A549 (cell line): ENCODE data around the gene KLF4.

ENCODE experiments used
- CBX2 ChIP-seq: fragments of 200-600 bp; sonication (generic); IDR thresholded peaks from 2 replicates; pipeline ENCODE4 v1.6.1; 2016; ENCODE audit warnings: low read depth, mild to moderate bottlenecking, borderline replicate concordance
- CHD2 ChIP-seq: fragments of 150-350 bp; IDR thresholded peaks from 2 replicates; pipeline ENCODE4 v1.6.1; 2014; ENCODE audit warnings: low read length; ENCODE audit not compliant: partially characterized antibody
- CTCF ChIP-seq: fragments of >200 bp; sonication (Bioruptor Twin); formaldehyde crosslinking; IDR thresholded peaks from 3 replicates; pipeline ENCODE4 v1.5.1; 2016
- EP300 ChIP-seq, 2 experiments: fragments of >200 bp; sonication (Bioruptor Twin); formaldehyde crosslinking; IDR thresholded peaks; 2 replicates in 1 of 2; 3 replicates in 1 of 2; pipeline ENCODE4 v1.6.1; 2016 to 2017
- KDM5A ChIP-seq: fragments of 200-600 bp; sonication (generic); IDR thresholded peaks from 2 replicates; pipeline ENCODE4 v1.6.1; 2016; ENCODE audit warnings: antibody characterized with exemption, mild to moderate bottlenecking
- MAFK ChIP-seq: fragments of 450-650 bp; IDR thresholded peaks from 2 replicates; pipeline ENCODE4 v1.6.1; 2014; ENCODE audit not compliant: partially characterized antibody
- NR3C1 ChIP-seq: fragments of >200 bp; sonication (Bioruptor Twin); formaldehyde crosslinking; IDR thresholded peaks from 3 replicates; pipeline ENCODE4 v1.6.1; 2017
- POLR2A ChIP-seq: IDR thresholded peaks from 2 replicates; pipeline ENCODE4 v1.6.1; 2012; ENCODE audit warnings: mild to moderate bottlenecking, low read length
- RFX5 ChIP-seq: fragments of 450-650 bp; IDR thresholded peaks from 2 replicates; pipeline ENCODE4 v1.7.1; 2014; ENCODE audit warnings: antibody characterized with exemption, mild to moderate bottlenecking, moderate library complexity
- TP53 ChIP-seq: fragments of 250-450 bp; sonication (Bioruptor Pico); IDR thresholded peaks from 2 replicates; pipeline ENCODE4 v1.5.0; 2021; ENCODE audit warnings: mild to moderate bottlenecking, moderate library complexity
- USF2 ChIP-seq: fragments of 450-650 bp; IDR thresholded peaks from 2 replicates; pipeline ENCODE4 v1.6.1; 2014; ENCODE audit warnings: antibody characterized with exemption
- TF ChIP-seq, protein P1 (sequence below): fragments of 200-600 bp; sonication (generic); IDR thresholded peaks from 2 replicates; pipeline ENCODE4 v1.6.1; 2016; ENCODE audit warnings: antibody characterized with exemption, mild to moderate bottlenecking, moderate library complexity

GRCh38 chr9:107465467-107466451, 23.8 kb downstream of the KLF4 start:
- peak; percentile 92 for TF ChIP-seq CTCF
- no peak for TF ChIP-seq TP53 (CRISPR knock-in tag)
- TF ChIP-seq, protein P1, sequence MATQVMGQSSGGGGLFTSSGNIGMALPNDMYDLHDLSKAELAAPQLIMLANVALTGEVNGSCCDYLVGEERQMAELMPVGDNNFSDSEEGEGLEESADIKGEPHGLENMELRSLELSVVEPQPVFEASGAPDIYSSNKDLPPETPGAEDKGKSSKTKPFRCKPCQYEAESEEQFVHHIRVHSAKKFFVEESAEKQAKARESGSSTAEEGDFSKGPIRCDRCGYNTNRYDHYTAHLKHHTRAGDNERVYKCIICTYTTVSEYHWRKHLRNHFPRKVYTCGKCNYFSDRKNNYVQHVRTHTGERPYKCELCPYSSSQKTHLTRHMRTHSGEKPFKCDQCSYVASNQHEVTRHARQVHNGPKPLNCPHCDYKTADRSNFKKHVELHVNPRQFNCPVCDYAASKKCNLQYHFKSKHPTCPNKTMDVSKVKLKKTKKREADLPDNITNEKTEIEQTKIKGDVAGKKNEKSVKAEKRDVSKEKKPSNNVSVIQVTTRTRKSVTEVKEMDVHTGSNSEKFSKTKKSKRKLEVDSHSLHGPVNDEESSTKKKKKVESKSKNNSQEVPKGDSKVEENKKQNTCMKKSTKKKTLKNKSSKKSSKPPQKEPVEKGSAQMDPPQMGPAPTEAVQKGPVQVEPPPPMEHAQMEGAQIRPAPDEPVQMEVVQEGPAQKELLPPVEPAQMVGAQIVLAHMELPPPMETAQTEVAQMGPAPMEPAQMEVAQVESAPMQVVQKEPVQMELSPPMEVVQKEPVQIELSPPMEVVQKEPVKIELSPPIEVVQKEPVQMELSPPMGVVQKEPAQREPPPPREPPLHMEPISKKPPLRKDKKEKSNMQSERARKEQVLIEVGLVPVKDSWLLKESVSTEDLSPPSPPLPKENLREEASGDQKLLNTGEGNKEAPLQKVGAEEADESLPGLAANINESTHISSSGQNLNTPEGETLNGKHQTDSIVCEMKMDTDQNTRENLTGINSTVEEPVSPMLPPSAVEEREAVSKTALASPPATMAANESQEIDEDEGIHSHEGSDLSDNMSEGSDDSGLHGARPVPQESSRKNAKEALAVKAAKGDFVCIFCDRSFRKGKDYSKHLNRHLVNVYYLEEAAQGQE, result no peak
- TF ChIP-seq USF2, result no peak
- TF ChIP-seq POLR2A, result no peak
- TF ChIP-seq NR3C1, result no peak
- TF ChIP-seq EP300 (IDR thresholded peaks at IDR 0.05), result no peak
- no peak for TF ChIP-seq CBX2
- TF ChIP-seq MAFK, result no peak
- no peak for TF ChIP-seq CHD2
- no peak for TF ChIP-seq KDM5A
- TF ChIP-seq RFX5, result no peak
